GM18519 (cell line): ENCODE results near the gene OPN4.

Source experiments
- ATAC-seq: cut with Tn5 transposase; IDR thresholded peaks from one replicate; pipeline ENCODE4 v1.9.1; 2021; ENCODE audit warnings: mild to moderate bottlenecking, moderate library complexity; ENCODE audit not compliant: unreplicated experiment, low FRiP score

The OPN4 gene

GRCh38 chr10:86693721-86694369 lies 39.5 kb downstream of the OPN4 start:
- no peak for ATAC-seq

GRCh38 chr10:86698207-86698940 lies 44.0 kb downstream of the OPN4 start:
- no peak for ATAC-seq

GRCh38 chr10:86699125-86699524 lies 44.8 kb downstream of the OPN4 start:
- ATAC-seq = no peak

- ATAC-seq = no peak
Measured at GRCh38 chr10:86699541-86699940, 45.2 kb downstream of the OPN4 start.

- no peak for ATAC-seq
Measured at GRCh38 chr10:86699991-86700840, 45.9 kb downstream of the OPN4 start.

GRCh38 chr10:86700851-86701617 lies 46.7 kb downstream of the OPN4 start:
- ATAC-seq = no peak

- no peak for ATAC-seq
Measured at GRCh38 chr10:86703176-86703575, 48.8 kb downstream of the OPN4 start.

- ATAC-seq = no peak
Measured at GRCh38 chr10:86705139-86705538, 50.8 kb downstream of the OPN4 start.

- no peak for ATAC-seq
Measured at GRCh38 chr10:86705905-86706304, 51.6 kb downstream of the OPN4 start.

- no peak for ATAC-seq
Measured at GRCh38 chr10:86706401-86706841, 52.1 kb downstream of the OPN4 start.

GRCh38 chr10:86706977-86707376 lies 52.6 kb downstream of the OPN4 start:
- no peak for ATAC-seq

- no peak for ATAC-seq
Measured at GRCh38 chr10:86707505-86707904, 53.2 kb downstream of the OPN4 start.

- no peak for ATAC-seq
Measured at GRCh38 chr10:86708068-86708782, 53.9 kb downstream of the OPN4 start.

GRCh38 chr10:86708783-86709380 lies 54.5 kb downstream of the OPN4 start:
- ATAC-seq = no peak

- ATAC-seq = no peak
Measured at GRCh38 chr10:86709396-86710185, 55.2 kb downstream of the OPN4 start.

GRCh38 chr10:86710987-86711512 lies 56.7 kb downstream of the OPN4 start:
- peak; percentile 85 for ATAC-seq

GRCh38 chr10:86711513-86712316 lies 57.4 kb downstream of the OPN4 start:
- peak; percentile 9 for ATAC-seq

GRCh38 chr10:86712317-86712707 lies 58.0 kb downstream of the OPN4 start:
- ATAC-seq = no peak
